ENCODE measurements around the gene CDKN2C.
"Not testable (repeated sequence)": the region's sequence is repeated elsewhere in the genome, so short reads cannot be mapped to it uniquely, and the experiment has no call there.

Gene CDKN2C

DNA sequence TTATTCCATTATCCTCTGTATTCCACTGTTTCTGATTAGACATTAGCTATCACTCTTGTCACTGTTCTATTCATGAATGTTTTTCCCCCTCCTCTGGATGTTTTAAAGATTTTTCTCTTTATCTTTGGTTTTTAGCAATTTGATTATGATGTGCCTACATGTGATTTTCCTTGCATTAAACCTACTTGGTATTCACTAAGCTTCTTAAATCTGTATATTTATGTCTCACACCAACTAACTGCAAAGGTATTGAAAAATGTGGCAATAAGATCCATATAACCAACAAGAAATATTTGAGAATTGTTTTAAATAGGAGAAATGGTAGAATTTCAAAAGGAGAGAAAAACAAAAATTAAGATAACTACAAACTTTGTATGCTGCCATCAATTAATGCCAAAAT is 35.2 kb upstream of the CDKN2C start:
- Histone ChIP-seq H3K4me3 (replicated peaks; ENCODE audit: insufficient read depth, low read length) (no peak overlapping the region), H3K27ac (replicated peaks) (no peak overlapping the region), H3K27me3 (ENCODE audit: insufficient read depth, poor library complexity, severe bottlenecking) (no peaks in the 10 kb centered on the region)
- no peak for DNase-seq (ENCODE audit: low read depth in 1 of 2, low spot score in 1 of 2)
- TF ChIP-seq SPI1 (IDR thresholded peaks at IDR 0.05; ENCODE audit: borderline replicate concordance, low read depth) = no peak
- no peak for TF ChIP-seq POLR2AphosphoS5 (IDR thresholded peaks at IDR 0.05; ENCODE audit: low read depth)
- TF ChIP-seq, protein P1, sequence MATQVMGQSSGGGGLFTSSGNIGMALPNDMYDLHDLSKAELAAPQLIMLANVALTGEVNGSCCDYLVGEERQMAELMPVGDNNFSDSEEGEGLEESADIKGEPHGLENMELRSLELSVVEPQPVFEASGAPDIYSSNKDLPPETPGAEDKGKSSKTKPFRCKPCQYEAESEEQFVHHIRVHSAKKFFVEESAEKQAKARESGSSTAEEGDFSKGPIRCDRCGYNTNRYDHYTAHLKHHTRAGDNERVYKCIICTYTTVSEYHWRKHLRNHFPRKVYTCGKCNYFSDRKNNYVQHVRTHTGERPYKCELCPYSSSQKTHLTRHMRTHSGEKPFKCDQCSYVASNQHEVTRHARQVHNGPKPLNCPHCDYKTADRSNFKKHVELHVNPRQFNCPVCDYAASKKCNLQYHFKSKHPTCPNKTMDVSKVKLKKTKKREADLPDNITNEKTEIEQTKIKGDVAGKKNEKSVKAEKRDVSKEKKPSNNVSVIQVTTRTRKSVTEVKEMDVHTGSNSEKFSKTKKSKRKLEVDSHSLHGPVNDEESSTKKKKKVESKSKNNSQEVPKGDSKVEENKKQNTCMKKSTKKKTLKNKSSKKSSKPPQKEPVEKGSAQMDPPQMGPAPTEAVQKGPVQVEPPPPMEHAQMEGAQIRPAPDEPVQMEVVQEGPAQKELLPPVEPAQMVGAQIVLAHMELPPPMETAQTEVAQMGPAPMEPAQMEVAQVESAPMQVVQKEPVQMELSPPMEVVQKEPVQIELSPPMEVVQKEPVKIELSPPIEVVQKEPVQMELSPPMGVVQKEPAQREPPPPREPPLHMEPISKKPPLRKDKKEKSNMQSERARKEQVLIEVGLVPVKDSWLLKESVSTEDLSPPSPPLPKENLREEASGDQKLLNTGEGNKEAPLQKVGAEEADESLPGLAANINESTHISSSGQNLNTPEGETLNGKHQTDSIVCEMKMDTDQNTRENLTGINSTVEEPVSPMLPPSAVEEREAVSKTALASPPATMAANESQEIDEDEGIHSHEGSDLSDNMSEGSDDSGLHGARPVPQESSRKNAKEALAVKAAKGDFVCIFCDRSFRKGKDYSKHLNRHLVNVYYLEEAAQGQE (IDR thresholded peaks at IDR 0.05; ENCODE audit: insufficient replicate concordance, low read depth) = no peak
- TF ChIP-seq, protein P2, sequence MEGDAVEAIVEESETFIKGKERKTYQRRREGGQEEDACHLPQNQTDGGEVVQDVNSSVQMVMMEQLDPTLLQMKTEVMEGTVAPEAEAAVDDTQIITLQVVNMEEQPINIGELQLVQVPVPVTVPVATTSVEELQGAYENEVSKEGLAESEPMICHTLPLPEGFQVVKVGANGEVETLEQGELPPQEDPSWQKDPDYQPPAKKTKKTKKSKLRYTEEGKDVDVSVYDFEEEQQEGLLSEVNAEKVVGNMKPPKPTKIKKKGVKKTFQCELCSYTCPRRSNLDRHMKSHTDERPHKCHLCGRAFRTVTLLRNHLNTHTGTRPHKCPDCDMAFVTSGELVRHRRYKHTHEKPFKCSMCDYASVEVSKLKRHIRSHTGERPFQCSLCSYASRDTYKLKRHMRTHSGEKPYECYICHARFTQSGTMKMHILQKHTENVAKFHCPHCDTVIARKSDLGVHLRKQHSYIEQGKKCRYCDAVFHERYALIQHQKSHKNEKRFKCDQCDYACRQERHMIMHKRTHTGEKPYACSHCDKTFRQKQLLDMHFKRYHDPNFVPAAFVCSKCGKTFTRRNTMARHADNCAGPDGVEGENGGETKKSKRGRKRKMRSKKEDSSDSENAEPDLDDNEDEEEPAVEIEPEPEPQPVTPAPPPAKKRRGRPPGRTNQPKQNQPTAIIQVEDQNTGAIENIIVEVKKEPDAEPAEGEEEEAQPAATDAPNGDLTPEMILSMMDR (IDR thresholded peaks at IDR 0.05; ENCODE audit: insufficient read depth, low read length) = no peak
- TF ChIP-seq GABPA (IDR thresholded peaks at IDR 0.05; ENCODE audit: low read depth) = no peak

DNA sequence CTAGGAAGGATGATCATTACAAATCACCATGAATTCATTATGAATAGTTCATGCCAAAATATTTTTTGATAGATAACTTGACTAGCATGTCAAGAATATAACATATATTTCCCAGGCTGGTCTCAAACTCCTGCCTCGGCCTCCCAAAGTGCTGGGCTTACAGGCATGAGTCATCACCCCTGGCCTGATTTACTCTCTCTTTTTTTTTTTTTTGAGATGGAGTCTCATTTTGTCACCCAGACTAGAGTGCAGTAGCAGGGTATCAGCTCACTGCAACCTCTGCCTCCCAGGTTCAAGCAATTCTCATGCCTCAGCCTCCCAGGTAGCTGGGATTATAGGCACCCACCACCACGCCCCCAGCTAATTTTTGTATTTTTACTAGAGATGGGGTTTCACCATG is 34.8 kb upstream of the CDKN2C start:
- DNase-seq (ENCODE audit: low read depth in 1 of 2, low spot score in 1 of 2); H3K27me3 ChIP-seq (ENCODE audit: insufficient read depth, poor library complexity, severe bottlenecking); H3K4me3 ChIP-seq (replicated peaks; ENCODE audit: insufficient read depth, low read length); H3K27ac ChIP-seq (replicated peaks): not testable (repeated sequence)

DNA sequence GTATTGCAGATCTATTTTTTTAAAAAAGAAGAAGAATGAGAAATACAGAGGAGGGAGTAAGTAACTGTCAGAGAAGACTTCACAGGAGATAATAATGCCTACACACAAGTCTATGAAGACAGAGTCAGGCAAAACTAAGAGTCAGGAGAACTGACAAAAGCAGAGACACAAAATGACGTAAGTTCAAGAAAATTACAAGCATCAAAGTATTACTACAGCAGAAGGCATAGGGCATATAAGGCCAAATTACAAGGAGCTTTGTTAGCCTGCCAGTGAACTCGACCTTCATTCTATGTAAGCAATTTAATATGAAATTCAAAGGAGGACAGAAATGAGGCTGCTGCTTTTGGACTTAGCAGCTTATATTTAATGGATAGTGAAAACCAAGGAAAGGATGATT is 33.7 kb upstream of the CDKN2C start:
- H3K4me3 ChIP-seq (replicated peaks; ENCODE audit: insufficient read depth, low read length) = no peak overlapping the region
- no peaks in the 10 kb centered on the region for H3K27me3 ChIP-seq (ENCODE audit: insufficient read depth, poor library complexity, severe bottlenecking)
- DNase-seq (ENCODE audit: low read depth in 1 of 2, low spot score in 1 of 2) = no peak
- no peak overlapping the region for H3K27ac ChIP-seq (replicated peaks)
- no peak for TF ChIP-seq SPI1 (IDR thresholded peaks at IDR 0.05; ENCODE audit: borderline replicate concordance, low read depth)
- no peak for TF ChIP-seq GABPA (IDR thresholded peaks at IDR 0.05; ENCODE audit: low read depth)
- TF ChIP-seq, protein P1 (IDR thresholded peaks at IDR 0.05; ENCODE audit: insufficient replicate concordance, low read depth) = no peak
- TF ChIP-seq, protein P2 (IDR thresholded peaks at IDR 0.05; ENCODE audit: insufficient read depth, low read length) = no peak
- TF ChIP-seq POLR2AphosphoS5 (IDR thresholded peaks at IDR 0.05; ENCODE audit: low read depth) = no peak

DNA sequence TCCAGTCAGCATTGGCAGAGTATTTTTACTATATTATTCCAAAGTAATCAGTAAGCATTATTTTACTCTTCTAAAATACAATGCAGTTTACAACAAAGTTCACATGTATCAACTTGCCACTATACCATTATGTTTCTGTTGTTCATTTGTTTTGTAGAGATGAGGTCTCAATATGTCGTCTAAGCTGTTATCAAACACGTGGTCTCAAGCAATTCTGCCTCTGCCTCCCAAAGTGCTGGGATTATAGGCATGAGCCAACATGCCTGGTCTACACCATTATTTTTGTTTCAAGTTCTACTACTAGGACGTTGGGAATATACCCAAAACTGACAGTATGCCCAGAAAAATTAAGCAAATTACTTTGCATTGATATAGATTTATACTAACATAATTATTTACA is 29.8 kb upstream of the CDKN2C start:
- no peak for DNase-seq (ENCODE audit: low read depth in 1 of 2, low spot score in 1 of 2)
- Histone ChIP-seq H3K4me3 (replicated peaks; ENCODE audit: insufficient read depth, low read length) (no peak overlapping the region), H3K27me3 (ENCODE audit: insufficient read depth, poor library complexity, severe bottlenecking) (no peaks in the 10 kb centered on the region), H3K27ac (replicated peaks) (no peak overlapping the region)
- TF ChIP-seq, protein P2 (IDR thresholded peaks at IDR 0.05; ENCODE audit: insufficient read depth, low read length) = no peak
- TF ChIP-seq SPI1 (IDR thresholded peaks at IDR 0.05; ENCODE audit: borderline replicate concordance, low read depth) = no peak
- TF ChIP-seq POLR2AphosphoS5 (IDR thresholded peaks at IDR 0.05; ENCODE audit: low read depth) = no peak
- TF ChIP-seq, protein P1 (IDR thresholded peaks at IDR 0.05; ENCODE audit: insufficient replicate concordance, low read depth) = no peak
- no peak for TF ChIP-seq GABPA (IDR thresholded peaks at IDR 0.05; ENCODE audit: low read depth)
